NCI-H1417 (cell line): Measurements from ENCODE around the gene KLHL7.
"Not testable (repeated sequence)": the region's sequence is repeated elsewhere in the genome, so short reads cannot be mapped to it uniquely, and the experiment has no call there.

ENCODE experiments used
- DNase-seq, 3 experiments: peaks; one replicate each; lab custom pipeline; 2025; lab: John Stamatoyannopoulos, UW

KLHL7 gene

DNA sequence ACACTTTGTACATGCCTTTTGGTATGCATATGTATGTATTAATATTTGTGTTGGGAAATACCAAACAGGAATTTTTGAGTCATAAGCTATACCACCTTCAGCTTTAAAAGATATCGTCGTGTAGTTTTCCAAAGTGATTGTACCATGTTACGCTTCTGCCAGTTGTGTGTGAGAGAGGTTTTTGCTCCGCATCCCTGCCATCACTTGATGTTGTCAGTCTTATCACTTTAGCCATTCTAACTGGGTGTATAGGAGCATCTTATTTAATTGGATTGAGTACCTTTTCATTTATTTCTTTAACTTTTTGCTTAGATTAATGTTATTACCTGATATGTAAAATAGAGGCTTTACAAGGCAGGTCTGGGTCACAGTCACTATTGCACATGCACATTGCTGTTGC is 3.4 kb downstream of the KLHL7 start:
- DNase-seq, result no peak

DNA sequence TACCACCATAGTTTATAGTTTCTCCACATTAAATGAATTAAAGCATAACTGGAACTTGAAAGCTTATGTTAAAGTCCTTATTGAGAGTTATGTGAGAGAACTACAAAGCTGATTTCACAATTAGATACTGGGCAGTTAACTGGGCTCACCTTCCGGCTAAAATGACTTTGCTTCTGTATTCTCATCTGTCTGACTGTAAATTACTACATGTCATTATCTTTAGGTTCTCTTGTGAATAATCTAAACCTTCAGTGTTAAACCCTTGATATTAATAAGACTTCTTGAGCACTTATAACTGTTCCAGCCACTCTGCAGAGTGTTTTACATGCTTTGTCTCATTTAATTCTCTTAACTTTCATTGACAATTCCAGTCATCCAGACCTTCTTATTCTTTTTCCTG is 3.9 kb downstream of the KLHL7 start:
- DNase-seq, result no peak

- DNase-seq, result no peak
These were observed 9.3 kb downstream of the KLHL7 start for GRCh38 chr7:23114896-23115295.

GRCh38 chr7:23115991-23116390 is 10.4 kb downstream of the KLHL7 start:
- no peak for DNase-seq

GRCh38 chr7:23117841-23118240 is 12.3 kb downstream of the KLHL7 start:
- peak in 2 of 3 experiments; percentile 2 to 47 for DNase-seq

DNA sequence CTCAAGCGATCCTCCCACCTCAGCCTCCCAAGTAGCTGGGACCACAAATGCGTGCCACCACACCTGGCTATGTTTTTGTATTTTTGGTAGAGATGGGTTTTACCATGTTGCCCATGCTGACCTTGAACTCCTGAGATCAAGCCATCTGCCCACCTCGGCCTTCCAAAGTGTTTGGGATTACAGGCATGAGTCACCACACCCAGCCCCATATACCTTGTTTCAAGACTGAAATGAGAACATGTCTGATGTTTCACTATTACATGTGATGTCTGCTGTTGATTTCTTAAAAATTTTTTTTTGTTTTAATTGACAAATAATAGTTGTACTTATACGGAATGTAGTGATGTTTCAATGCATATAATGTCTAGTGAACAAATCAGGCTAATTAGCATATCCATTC is 14.5 kb downstream of the KLHL7 start:
- DNase-seq, result no peak

- DNase-seq, result no peak
These were observed 15.6 kb downstream of the KLHL7 start for GRCh38 chr7:23121165-23121564.

DNA sequence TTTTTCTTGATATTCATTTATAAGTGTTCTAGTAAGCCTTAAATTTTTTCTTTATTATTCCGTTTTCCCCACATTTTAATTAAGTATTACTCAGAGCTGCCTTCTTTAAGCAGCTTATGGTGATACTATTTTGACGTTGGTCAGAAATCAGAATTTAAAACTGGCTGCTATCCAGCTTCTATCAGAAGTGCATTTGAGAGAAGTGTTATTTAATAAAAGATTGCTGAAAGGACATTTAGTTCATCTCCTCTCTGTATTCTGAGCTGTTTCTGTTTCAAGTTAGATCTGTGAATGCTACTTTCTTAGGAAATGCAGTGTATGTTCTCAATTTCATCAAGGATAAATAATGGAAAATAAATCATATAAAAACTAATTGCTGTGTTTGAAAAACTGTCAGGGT is 17.4 kb downstream of the KLHL7 start:
- no peak for DNase-seq

DNA sequence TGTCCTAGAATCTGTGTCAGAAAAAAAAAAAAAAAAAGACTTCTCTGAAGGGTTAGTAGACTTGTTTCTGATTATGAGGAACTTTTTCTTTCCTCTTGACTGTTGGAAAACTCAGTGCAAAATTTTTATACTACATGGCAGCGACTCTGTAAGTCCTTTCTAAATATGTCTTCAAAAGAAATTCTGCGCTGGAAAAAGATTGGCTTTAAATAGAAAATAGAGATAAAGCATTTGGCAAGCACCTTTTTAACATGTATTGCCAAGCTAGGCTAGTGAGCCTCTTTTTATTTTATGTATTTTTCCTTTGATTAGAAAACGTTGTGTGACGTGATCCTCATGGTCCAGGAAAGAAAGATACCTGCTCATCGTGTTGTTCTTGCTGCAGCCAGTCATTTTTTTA is 17.9 kb downstream of the KLHL7 start:
- no peak for DNase-seq

DNA sequence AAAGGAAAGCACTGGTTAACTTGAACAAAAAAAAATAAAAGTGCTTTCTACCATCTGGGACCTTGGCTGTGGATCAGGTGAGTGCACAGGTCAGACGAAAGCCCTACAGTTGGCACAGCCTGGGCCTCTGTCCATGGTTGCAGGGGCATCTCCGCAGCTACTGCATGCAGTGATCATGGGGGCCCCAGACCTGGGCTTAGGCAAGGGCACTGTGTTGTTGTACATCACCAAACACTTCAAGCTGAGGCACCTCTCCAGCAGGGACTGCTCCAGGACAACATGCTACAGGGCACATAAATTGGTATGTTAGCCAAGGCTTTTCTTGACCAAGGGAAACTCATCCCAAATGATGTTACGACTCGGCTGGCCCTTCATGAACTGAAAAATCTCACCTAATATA is 23.5 kb downstream of the KLHL7 start:
- DNase-seq, result no peak

- not testable (repeated sequence) for DNase-seq
These were observed 26.2 kb downstream of the KLHL7 start for GRCh38 chr7:23131799-23132198.

GRCh38 chr7:23133797-23134196 is 28.2 kb downstream of the KLHL7 start:
- DNase-seq, result no peak

DNA sequence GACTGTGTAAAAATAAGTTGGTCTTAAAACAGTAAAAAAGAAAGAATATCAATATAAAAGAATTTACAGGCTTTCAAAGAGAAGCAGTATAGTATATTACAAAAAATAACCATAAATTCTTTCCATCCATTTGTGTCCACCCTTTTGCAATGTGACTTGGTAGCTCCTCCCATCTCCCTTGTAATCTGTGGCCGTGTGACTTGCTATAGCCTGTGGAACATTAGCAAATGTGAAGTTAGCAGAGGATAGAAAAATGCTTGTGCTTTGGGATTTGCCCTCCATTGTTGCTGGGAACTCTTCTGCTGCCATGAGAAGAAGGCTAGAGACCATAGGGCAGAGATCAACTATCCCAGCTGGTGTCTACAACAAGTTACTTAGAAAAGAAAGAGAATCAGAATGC is 30.2 kb downstream of the KLHL7 start:
- no peak for DNase-seq

DNA sequence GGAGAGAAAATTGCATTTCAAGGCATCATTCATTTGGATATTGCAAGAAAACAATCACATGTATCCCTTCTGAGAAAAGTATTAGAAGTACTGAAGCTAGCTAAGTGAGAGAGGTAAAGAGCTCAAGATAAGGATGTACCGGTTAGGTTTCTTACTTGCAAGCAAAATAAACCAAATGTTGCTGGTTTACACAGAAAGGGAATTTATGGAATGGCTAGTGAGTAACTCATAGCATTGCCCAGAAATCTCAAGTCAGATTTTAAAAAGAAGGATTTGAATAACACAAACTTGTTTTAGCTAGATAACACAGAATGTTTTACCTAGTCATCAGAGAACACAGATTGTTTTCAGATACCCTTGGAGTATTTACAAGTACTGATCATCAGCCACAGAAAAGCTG is 30.6 kb downstream of the KLHL7 start:
- no peak for DNase-seq

- DNase-seq, result no peak
These were observed 52.1 kb downstream of the KLHL7 start for GRCh38 chr7:23157679-23158078.

GRCh38 chr7:23158546-23158945 is 53.0 kb downstream of the KLHL7 start:
- DNase-seq, result no peak

GRCh38 chr7:23161482-23161881 is 55.9 kb downstream of the KLHL7 start:
- DNase-seq, result no peak

GRCh38 chr7:23164846-23165245 is 59.3 kb downstream of the KLHL7 start:
- no peak for DNase-seq

DNA sequence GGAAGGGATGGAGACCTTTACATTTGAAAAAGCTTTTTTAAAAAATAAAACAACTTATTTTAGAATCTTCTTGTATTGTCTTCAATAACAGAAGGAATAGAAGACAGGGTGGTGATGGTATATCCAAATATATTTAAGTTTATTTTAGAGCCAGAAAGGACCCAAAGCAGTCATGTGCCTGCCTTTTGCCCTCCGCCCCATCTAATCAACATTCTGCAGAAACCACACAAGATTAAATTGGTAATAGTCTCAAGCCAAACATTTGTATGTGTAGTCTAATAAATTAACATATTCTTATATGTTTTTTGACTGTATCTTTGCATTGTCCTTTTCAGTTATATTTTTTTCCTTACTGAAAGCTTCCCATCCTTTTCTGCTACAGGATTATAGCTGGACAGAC is 59.7 kb downstream of the KLHL7 start:
- DNase-seq, result no peak

- DNase-seq, result no peak
These were observed 62.1 kb downstream of the KLHL7 start for GRCh38 chr7:23167691-23168090.

DNA sequence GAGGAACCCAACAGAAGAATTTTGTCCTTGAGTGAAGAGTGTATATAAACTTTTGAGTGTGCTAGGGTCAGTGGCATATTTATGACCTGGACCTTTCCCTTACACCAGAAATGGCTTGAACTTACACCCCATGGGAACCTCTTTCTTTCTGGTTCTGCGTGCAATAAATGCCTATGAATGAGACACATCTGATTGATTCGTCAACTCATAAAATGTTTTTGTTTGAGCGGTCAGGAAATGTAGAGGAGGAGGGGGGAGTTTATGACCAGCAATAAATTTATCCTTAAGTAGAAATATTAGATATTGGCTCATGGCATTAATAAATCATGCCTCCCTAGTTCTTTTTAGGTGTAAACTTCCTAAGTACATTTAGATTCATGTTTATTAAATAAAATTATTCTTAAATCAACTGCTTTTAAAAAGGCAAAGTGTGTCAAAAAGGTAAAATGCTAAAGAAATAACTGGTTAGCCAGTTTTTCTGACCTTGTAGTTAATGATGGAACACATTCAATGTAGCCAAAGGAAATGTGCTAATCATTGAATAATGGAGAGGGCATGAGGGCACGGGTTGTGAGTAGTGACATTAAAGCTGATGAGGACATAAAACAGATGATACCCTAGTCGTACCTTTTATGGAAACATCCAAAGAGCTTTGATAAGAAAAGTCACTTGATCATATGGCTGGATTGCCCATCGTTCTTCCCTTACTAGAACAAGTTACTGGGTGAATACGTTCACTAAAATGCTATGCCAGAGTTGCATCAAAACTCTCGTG is 62.7 kb downstream of the KLHL7 start:
- no peak for DNase-seq

DNA sequence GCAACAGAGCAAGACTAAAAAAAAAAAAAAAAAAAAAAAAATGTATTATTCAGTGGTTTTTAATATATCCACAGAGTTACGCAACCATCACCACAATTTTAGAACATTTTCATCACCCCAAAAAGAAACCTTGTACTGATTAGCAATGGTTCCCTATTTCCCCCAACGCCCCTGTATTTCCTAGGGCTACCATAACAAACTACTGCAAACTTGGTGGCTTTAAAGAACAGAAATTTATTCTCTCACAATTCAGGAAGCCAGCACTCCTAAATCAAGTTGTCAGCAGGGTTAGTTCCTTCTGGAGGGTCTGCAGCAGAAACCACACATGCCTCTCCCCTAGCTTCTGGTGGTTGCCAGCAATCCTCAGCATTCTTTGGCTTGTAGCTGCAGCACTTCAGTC is 70.4 kb downstream of the KLHL7 start:
- no peak for DNase-seq

DNA sequence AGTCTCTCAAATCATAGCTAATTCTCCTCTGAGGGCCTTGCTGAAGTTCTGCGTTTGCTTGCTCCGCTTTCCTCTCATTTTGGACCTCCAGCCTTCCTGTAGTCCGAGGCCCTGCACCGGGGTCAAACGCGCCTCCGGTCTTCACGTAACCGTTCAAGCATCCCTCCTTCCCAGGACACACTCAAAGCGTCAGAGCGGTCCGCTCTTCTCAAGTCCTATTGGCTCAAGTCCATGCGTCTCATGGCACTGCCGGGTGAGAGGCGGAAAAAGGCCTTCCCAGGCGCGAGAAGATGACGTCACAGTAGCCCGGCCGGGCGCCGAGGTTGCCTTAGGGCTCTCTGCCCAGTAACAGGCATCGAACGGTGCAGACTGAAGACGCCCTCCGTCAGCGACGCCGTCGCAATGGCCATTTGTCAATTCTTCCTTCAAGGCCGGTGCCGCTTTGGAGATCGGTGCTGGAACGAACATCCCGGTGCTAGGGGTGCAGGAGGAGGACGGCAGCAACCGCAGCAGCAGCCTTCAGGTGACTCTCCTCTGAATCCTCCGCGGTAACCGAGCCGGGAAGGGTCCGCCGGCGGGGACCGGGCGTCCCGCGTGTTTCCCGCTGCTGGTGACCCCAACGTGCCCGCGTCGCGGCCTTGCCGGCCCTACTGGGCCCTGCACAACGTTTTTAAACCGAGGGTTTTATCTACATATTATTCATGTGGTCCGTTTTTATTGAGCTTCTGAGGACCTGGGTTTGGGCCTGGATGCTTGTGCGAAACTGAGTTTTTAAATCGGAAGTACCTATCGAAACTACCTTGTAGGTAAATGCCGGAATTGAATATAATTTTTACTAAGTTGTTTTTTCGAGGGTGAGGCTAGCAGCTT is 76.3 kb downstream of the KLHL7 start, which contains the start of gene NUP42:
NUP42 (plus strand) TSS at position 365 of the 870 bp plus-strand sequence; CDS start at position 403, 38 bp downstream.
- DNase-seq, result peak; percentile 98 to 100 (median 99)
